Dermis blood vessel endothelial cell (primary cell): ENCODE data around the gene IL1RL2. TPM values are rescaled to one million over a fixed set of nuclear protein-coding genes. Genes with fewer than 3 reads are reported as not detected.

Experiments
- DNase-seq: peaks from one replicate; pipeline ENCODE4 v3.0.0; 2010
- total RNA-seq: library from RNA; depleted of rRNA; stranded (reverse); fragments of >200 nt; gene quantifications from 2 replicates; pipeline ENCODE4 v1.2.3, GENCODE V29; 2014

Gene IL1RL2
- total RNA-seq, 1 donor from 2014 or later: 0.34 TPM

DNA sequence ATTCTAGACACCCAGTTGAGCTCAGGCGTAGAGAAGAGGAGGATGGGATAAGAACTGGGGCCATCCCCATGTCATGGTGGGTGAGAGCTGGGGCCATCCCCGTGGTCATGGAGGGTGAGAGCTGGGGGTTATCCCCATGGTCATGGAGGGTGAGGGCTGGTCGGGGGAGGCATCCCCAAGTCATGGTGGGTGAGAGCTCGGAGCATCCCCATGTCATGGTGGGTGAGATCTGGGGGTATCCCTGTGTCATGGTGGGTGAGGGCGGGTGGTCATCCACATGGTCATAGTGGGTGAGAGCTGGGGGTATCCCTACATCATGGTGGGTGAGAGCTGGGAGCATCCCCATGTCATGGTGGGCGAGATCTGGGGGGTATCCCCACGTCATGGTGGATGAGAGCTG lies 52.5 kb downstream of the IL1RL2 start:
- no peak for DNase-seq

DNA sequence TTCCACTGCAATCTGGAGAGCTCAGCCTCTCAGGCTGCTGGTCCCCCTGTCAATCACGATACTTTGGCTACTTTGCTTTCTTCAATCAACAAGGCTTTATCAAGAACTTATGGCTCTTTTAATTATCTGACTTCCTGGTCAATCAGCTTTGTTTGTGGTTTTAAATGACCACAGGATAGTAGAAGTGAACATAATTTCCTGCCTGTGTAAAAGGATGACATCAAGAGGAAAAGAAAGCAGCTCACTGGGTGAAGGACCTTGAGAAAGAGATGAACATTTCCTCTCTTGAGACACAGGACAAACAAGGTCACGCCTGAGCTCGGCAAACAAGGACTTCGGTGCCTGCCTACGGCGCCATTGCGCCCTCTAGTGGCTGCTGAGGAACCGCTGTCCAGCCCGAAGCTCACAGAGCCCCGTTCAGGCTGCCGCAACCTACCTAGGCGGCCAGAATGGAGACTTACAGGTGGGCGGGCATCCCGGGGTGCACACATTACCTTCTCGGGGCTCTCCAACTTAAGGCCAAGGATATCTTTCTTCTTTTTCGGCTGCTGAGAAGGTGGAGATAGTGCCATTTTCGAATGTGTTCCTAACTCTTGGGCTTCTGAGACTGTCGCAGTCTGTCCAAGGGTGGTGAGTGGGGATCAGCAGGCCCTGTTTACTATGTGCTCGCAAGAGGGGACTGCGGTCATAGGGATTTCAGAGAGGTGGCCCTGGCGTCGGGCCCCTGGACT lies 54.0 kb downstream of the IL1RL2 start:
- peak; percentile 96 for DNase-seq

DNA sequence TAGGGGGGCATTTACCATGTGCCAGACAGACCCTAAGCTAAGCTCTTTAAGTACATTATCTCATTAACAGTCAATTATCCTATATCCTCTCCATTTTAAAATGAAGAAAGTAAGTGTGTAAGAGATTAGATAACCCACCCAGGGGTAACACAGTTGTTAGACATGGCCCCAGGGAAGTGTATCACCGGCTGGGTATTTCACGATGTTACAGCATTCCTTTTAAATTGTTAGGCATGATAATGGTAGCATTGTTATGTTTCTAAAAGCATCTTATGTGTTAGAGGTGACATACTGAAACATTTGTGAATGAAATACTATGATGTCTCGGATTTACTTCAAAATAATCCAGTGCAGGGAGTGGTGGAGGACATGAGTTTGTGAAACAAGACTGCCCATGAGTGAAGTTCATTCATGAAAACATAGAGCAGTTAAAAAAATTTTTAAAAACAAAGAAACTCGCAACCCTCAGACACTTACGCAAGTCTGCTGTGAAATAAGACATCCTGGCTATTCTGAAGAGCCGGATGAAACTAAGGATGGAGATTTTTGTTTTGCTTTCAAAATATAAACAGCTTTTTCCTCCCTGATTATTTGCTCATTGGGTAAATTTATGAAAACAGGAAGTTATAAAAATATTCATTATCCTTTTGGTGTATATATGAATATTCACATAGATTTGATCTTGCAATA lies 54.9 kb downstream of the IL1RL2 start:
- DNase-seq: no peak

DNA sequence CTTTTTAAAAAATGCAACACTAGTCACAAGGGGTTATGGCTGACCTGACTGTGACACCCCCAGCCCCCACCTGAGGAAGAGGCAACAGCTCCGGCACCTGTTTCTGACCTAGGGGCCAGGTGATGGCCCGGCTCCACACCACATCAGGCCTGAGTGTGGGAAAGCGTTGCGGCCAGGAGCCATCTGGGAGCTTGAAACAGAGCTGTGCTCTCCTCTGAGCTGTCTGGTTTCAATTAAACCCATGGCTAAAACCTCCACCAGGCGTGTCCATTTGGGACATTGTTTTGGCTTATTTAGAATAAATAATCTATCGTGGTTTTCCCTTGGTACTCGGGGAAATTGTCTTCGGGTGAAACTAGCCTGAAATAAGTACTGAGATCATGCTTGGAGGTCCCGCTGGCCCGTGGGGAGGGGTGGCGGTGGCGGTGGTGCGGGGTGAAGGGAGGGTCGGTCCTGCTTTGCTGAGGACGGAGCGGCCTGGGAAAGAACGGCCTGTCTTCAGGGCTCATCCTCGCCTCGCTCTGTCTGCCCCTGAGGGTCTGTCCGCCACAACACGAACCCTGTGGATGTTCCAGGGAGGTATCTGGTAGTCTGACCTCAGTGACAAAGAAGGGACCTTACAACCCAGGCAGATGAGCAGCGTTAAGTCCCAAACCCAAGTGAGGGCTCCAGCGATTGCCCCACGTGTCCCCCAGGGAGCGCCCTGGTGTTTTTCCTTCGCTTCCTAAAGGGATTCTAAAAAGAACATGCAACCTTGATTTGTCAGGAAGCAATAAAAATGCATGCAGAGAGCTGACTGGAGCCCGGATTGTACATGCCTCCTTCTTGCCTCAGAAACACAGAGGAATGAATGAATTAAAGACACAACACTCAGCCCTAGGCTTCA lies 58.7 kb downstream of the IL1RL2 start:
- DNase-seq: peak; percentile 15

DNA sequence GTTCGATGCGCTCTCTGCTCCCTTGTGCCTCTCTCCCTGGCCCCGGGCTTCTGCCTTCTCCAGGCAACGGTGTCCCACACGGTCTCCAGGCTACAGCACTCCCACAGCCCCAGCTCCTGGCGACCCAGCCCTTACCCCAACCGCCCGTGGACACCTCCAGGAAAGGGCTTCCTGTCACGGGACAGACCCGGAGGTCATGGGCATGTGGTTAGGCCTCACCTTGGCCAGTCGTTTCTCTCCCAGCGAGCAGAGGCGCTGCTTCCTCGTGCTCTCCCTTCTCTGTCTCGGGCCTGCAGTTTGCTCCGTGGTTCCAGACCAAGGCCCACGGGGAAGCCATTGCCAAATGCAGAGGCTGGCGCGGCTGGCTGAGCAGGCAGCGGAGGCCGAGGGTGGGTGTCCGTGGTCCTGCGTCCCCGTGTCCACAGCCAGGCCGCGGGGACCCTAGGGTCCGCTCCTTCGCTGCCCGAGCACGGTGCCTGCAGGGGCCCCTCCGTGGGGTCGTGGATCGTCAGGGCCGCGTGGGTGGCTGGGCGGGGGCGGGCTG lies 63.5 kb downstream of the IL1RL2 start:
- no peak for DNase-seq

DNA sequence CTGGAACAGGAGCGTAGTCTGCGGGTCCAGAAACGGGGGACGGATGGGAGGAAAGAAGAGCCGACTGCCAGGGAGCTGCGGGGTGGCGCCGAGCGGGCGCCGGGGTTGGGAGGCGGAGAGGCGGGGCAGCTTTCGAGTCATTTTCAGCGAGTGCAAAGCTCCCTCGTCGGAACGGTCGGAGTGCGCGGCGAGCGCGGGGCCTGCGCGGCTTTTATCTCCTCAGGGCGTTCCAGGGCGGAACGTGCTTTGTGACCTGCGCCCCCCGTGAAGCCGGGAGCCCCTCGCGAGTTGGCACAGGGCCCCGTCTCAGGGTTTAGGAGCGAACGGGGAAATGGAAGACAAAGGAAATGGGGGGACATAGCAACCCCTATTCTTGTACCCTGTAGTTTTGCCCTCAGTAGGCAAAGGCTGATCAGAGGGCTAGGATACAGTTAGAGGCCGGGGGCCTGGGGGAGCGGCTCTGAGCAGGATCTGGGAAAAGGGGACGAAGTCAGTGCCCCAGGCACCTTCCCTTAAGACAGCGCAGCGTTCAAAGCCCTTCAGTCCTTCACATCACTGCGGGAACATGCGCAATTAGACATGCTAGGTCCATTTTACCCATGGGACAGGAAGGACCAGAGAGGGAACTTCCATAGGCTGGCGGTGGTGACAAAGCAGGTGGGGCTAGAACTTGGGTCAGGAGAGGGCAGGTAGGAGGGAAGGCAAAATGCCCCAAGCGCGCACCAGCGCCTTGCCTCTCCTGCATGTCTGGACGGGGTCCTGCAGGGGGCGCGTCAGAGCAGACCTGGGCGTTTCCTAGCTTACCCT lies 64.4 kb downstream of the IL1RL2 start:
- peak; percentile 75 for DNase-seq

DNA sequence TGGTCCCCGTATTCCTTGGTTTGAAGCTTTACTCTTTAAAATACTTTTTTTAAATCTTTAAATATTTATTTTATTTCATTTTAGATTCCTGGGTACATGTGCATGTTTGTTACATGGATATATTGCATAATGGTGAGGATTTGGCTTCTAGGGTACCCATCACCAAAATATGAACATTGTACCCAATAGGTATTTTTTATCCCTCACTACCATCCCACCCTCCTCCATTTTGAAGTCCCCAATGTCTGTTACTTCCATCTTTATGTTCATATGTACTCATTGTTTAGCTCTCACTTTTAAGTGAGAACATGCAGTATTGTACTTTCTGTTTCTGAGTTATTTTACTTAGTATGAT lies 65.0 kb downstream of the IL1RL2 start:
- no peak for DNase-seq

DNA sequence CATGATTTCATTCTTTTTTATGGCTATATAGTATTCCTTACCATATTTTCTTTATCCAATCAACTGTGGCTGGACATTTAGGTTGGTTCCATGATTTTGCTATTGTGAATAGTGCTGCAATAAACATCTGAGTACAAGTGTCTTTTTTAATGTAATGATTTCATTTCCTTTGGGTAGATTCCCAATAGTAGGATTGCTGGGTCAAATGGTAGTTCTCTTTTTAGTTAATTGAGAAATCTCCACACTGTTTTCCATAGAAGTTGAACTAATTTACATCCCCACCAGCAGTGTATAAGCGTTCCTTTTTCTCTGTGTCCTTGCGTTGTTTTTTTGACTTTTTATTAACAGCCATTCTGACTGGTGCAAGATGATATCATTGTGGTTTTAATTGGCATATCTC lies 65.4 kb downstream of the IL1RL2 start:
- no peak for DNase-seq

DNA sequence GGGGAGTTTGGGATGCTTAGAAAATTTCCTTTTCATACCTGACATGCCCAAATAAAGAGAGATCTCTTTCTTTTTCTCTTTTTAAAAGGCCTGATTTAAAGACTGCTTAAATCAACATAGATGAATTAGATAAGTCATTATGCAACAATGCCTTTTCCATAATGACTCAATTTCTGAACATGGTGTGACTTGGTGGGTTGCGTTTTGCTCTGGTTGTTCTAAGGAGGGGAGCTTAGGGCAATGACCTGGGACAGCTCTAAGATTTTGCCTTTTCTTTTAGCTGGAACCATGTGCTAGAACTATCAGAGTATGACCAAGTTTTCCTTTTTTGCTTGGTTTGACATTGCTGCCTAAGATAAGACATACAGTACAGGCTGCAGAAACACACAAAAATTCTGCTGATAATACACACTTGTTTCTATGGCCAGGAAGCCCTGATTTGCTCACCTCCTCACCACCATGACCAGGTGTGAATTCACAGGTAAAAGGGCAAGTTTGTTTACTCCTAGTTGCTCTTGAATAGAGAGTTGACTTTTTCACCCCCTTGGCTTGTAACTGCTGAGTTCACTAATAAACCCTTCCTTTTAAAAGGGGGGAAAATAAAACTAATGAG lies 66.4 kb downstream of the IL1RL2 start:
- DNase-seq: no peak

DNA sequence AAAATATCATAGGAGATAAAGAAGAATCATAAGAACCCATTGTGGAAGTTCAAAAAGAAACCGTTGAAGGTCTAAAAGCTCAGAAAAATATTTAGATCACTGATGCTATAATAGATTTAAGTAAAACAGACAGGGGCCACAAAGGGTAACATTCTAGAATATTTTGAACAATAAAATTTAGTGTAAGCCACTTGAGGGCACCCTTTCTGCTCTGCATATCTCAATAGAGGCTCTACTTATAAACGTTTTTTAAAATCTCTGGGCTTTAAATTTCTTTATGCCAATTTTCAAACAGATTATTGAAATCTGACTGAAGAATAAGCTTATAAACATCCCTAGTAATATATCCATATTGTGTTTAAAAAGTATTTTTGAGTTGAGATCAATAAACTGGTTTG lies 66.9 kb downstream of the IL1RL2 start:
- peak; percentile 21 for DNase-seq

DNA sequence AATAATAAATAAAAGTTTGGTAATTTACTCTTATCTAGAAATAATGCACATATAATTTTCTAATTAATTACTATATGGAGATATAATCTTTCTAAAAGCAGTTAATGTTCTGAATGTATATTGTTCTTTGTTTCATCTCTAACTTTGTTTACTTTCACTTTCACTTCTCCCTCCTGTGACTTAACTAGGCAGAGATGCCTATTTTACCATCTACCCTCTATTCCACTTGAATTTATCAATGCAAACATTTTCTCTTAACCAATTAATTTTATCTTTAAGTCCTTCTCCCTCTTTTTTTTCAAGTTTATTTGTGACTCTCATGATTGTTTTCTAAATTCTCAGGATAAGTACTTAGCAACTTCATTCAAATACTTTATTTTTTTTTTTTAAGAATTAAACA lies 69.5 kb downstream of the IL1RL2 start:
- DNase-seq: peak; percentile 40

DNA sequence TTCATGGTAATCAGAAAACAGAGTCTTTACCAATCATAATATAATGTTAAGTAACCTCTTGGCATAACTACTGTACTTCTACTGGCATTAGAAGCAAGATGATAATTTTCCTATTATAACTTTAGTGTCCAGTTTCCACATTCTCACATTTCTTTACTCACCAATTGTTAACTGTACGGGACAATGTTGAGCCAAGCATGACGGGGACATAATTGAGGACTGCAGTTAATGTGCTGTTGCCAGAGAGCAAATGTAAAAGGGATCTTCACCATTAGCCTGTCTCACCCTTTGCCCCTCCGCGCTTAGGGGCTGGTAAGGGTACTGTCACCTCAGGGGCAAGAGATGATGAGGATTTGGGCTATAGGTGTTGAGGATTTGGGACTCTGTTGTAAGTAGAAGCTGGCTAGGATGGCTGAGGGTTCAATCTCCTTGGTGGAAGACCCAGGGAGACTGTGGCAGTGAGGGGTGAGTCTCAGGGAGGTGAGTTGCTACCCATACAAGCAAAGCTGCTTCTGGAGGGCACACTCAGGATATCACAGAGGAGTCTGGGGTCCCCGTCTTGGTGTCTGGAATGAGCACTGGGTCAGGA lies 70.1 kb downstream of the IL1RL2 start:
- DNase-seq: no peak

DNA sequence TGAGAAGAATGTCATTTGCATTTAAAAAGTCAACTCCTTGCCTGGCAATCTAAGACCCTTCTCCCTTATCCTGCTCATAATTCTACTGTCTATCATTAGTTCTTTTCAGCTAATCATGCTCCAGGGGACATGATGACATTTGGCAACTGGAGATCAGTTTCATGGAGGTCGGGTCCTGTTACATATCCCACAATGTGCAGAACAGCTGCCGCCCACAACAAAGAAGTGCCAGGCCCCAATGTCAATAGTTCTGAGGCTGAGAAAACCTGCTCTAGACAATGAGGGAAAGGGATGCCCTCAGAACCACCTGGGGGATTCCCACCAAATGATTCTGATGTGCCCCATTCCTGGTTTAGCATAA lies 71.2 kb downstream of the IL1RL2 start:
- DNase-seq: no peak

DNA sequence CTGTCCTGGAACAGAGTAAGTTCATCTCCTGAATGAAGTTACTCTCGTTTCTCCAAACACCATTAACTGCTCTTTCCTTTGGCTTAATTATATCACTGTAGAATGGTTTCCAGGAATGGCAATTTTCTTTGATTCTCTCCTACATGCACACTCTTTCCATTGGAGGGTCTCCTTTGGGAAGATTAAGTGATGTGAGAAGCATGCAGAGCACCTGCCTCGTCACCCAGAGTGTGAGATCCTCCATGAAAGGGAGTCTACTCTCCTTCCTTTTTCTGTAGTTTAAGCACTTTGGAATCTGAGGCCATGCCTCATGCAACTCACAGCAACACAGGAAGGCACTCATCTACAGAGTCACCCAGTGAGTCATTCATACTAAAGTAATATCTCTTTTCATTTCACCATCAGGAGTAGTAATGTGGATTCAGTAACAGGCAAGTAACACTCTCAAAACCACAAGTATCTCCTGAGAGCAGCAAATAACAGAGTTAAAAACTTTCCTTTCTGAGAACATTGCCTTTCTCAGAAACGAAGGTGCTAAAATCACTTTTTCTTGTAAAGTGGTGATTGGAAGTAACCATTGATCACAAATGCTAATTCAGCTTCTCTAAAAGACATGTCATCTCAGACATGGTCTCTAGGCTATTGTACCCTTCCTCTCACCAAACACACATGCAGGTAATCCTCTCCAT lies 71.7 kb downstream of the IL1RL2 start:
- DNase-seq: peak; percentile 72

DNA sequence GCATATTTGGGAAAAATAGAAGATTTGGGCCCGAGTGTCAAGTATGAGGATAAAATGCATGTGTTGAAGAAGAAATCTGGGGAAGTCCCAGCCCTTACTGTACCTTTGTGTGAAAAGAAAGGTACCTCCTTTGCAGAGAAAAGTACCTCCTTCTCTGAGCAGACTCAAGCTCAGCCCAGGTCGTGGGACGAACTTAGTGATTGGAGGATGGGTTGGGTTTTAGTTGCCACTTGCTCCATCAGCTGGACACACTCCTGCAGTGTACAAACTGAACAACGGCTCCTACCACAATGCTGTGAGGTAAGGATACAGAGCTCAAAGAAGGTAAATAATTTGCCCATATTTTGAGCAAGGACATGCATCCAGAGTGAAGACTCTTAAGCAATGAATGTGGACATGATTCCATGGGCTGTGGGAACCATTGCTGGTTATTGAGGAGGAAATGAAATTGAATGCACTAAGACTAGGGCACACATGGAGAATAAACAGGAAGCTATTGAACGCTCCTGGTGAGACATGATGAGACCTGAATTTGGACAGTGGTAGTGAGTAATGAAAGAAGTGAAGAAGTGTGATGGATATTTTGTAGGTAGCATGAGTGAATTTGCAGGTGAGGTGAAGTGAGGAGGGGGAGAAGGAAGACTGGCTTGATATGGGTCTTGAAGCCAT lies 74.8 kb downstream of the IL1RL2 start:
- DNase-seq: no peak

DNA sequence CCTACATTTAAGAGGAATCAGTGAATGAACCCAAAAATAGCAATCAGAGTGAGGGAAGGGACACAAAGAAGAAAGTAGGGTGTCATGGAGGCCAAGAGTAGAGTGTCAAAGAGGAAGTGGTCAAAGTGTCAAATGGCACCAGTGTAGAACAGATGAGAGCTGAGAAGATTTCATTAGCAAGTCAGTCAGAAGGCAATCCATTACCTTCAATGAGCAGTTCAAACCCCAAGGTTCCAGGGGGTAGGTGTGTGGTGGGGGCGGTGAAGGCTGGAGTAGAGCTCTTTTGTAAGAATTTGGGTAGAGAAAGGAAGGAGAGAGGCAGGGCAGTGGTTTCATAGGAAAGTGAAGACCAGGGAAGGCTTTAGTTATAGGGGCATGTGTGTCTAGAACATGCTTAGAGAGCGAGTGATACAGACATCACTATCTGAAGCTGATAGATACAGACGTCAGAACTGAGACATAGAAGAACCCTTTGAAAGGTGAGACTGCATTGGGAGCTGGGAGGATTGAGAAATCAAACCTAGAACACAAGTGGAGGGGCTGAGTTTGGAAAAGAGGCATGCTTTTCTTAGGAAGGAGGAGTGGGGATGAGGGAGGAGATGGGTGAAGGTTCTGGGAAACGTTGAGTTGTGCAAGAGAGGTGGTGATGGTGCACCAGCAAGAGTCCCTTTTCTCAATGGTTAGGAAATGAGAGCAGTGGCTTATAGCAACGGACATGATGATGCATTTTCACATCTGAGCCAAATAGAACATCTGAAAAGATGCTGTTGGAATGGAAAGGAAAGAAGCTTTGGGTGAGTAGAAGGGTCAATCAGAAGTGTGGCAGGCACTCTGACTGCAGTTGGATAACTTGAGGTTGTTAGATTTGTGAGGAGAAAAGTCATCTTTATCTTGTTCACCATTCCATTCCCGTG lies 75.7 kb downstream of the IL1RL2 start:
- DNase-seq: no peak

DNA sequence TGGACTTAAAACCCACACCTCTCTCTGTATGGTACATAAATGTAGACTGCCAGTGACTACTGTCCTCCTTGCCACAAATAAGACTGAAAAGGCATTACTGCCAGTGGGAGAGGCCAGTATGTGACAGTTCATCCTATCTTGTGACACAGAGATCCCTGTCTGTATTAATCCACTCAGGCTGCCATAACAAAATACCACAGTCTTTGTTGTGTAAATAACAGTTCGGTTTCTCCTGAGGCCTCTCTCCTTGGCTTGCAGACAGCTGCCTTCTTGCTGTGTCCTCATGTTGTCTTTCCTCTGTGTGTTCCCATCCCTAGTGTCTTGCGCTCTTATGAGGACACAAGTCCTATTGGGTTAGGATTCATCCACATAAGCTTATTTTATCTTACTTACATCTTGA lies 78.1 kb downstream of the IL1RL2 start:
- DNase-seq: no peak

DNA sequence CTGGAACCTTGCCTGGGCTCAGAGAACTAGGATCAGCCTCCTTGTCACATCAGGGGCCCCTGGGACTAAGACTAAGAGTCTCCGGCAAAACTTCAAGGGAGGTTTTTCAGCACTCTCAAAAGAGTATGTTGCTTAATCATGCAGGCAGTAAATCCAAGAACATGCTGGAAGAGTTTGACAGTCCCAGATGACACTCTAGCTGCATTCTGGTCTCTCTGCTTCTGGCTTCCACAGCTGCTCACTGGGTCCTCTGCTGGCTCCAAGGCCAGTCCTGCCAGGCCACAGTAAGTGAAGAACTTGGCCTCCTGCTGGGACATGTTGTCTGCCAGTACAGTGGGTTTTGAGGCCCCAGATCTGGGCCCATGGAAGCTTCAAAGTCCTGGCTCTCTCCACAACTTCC lies 79.4 kb downstream of the IL1RL2 start:
- no peak for DNase-seq

DNA sequence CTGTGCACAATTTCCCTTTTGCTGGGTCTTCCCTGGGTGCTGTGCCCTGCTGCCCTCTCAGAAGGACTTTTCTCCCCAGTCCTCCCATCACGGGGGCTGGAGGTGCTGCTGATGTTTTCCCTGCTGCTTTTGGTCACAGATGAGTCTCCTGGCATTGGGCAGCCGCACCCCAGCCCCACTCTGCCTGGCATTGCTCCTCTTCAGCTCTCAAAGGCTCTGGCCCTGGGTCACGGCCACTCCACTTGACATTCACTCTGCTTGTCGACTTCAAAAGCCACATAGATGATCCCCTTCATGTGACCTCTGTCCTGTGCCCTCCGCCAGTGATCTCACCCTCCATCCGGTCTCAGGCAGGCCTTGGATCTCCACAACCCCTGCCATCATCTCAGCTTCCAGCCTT lies 81.0 kb downstream of the IL1RL2 start:
- no peak for DNase-seq
